Globus pallidus (tissue), 1 donor: ENCODE measurements around the gene API5.
"Not testable (repeated sequence)": the region's sequence is repeated elsewhere in the genome, so short reads cannot be mapped to it uniquely, and the experiment has no call there.

Experiments
- DNase-seq: peaks from one replicate; pipeline ENCODE4 v3.0.0-alpha.2; 2015; ENCODE audit warnings: low spot score

Gene API5

DNA sequence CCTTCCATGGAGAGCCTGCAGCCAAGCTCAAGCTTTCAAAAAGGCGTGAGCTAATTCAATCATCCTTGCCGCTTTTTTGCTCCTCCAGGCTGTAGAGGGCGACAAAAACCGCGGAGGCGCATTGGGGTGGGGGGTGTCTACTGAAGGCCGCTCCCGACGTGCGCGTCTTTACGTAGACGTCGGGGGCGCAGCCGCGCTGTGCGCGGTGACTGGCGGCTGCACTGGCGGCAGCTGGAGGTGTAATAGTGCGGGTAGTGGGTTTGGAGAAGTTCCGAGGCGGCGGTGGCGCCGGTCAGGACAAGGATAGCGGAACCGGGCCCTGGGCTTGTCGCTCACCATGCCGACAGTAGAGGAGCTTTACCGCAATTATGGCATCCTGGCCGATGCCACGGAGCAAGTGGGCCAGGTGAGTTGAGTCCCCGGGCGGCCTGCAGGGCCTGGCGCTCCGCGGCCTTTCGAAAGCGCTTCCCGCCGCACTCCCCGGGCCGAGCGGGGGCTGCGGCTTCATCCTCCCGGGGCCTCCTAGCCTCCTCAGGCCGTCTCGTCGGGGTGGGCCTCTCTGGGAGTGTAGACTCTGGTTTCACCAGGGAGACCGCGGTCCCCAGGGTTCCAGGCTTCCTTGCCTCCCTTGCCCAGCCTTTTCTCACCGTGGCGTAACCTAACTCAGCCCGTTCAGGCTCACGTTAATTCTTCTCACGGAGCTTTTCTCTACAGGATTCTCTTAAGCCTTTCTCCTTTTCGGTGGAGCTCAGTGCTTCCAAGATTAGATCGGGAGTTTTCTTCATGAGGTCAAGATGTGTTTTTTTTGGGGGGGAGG lies at the start of gene API5:
API5 (plus strand) TSS at position 206 of the 817 bp plus-strand sequence; CDS start at position 338, 132 bp downstream.
- peak; percentile 91 for DNase-seq

DNA sequence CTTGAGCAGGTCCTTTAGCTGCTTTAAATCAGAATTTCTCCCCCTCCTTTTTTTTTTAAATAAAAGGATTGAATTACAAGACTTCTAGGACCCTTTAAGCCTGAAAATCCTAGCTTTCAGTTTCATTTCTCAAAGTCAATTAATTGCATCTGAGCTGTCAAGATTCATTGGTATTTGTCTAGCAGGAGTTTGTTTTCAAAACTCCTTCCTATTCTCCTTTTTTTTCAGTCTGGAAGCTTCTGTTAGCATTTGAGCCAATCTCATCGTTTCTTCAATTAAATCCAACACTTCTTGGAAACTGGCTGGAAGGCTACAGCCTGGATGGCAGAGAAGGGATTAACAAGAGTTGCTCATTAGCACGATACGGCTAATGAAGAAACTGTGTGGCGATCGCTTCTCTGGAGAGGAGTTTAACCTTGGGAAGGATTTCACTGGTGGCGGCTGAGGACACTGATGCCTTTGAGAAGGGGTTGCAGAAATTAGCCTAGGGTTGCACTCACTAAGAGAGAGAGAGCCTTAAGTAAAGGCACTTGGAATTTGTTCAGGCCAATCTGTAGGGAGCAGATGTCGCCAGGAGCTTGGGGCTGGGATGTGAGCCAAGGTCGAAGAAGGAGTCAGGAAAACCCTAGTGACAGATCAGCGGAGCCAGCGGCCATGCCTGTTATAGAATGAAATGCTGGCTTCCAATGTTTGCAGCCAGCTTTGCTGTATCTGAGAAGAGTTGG lies 43.8 kb upstream of the API5 start:
- DNase-seq, result peak; percentile 36

DNA sequence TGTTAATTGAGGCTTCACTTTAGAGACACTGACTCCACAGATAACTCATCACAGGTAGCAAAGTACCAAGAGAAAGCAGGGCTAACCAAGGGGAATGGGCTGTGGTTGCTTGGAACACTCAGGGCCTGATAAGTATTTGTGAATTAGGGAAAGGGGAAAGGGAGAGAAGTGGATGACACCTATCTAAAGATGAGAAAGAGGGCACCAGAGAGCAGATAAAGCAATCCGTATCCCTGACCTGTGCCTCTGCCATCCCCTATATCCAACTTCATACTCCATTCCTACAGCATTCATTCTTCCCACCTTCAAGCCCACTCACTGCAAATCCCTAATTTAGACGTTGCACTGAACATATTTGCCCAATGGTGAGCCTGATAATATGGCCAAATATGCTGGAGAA lies 43.0 kb upstream of the API5 start:
- no peak for DNase-seq

DNA sequence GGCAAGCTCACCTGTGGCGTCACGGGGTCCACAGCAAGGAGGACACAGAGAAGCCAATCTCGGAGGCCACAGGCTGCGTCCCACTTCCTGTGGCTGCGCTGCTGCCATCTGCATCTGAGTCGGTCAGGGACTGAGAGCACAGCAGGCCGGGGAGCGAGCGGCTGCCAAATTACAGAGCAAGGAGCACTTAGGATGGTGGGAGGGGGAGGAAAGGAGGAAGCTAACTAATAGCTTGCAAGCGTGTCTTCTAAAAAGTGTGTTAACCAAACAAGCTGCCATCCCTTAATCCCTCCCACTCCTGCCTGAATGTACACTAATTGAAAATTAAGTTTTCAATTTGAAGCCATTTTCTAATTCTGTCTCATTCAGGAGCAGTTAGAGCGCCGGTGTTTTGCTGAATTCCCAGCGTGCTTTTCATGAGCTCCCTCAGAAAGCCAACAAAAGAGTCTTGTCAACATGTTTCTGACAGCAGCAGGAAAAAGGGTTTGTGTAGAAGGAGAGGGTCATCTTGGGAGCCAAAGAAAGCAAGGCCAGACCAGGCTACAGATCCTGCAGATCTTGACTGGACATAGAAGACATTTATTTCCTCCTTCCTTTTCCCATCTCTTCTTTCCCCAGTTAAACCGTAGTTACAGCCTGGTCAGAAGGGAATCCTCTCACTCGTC lies 42.4 kb upstream of the API5 start:
- DNase-seq, result no peak

DNA sequence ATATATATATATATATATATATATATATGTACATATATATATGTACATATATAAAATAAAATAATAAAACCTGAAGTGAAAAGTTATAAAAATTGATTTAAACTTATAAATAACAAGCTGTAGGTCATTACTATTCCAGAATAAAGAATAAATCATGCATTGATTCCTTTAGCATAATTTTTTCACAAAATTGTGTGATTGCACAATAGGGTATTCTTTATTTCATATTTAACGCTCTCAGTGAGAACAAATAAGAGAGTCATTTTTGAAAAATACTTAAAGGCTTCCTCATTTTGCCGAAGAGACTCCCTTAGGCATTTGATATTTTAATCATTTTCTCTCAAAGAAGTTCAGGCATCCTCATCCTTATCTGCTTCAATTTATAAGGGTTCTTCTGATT lies 41.3 kb upstream of the API5 start:
- no peak for DNase-seq

DNA sequence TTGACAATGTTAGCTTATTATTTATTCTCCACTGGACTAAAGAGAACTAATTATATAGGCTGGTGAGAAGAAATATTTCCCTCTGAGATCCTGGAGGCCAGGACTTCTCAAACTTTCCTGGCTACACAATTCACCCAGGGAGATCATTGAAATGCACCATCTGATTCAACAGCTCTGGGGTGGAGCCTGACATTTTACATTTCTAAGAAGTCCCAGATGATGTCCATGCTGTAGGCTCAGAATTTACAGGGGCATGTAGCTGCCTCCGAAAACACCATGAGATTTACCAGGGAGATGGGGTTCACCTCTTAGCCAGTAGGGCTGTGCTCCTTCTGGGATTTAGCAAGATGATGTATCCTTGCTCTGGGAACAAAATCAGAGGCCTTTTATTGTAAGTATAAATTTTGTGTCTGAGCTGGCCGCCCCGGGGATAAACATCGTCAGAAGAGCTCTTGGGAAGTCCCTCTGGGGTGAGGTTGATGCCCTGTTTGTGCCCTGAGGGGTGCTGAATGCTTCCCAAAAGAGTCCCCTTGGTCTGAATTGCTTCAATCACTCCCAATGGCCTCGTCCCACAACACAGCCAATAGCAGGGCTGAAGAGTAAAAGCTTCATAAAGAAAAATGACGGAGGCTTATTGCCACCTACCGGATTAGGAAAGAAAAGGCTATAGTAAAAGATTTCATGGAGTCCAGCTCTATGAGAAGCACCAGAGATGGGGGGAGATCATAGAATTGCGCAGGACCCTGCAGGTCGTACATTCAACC lies 33.4 kb upstream of the API5 start:
- no peak for DNase-seq

DNA sequence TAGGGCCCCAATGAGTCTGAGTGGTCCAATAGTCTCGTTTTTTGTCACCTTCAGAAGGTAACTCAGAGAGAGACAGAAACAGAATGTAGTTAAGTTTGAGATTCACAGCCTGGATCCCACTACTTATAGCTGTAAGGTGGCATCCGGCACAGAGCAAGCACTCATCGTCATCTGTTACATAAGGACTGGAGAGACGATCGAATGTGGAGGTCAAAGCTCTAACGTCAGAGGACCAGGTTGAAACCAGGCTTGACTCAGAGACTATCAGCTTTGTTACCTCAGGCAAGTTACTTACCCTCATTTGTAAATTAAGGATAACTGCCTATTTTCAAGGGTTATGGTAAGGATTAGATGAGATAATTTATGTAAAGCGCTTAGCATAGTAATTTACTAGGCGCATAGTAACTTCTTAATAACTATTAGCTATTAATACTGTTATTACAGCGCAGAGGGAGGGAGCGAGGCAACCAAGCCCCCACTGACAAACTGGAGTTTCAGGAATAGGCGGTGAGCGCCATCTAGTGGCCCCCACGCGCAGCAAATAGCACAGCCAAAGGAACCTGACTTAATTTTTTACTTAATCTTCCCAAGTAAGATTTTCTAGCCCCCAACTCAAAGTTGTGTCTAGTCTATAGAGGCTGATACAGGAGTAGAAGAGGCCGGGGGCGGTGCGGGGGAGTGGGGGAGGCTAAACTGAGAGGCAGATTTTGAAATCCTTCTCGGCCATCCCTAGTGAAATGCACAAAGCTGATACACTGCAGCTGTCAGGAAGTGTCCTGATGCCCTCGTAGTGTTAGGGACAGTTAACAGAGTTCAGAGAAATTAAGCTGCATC lies 29.0 kb upstream of the API5 start:
- no peak for DNase-seq

DNA sequence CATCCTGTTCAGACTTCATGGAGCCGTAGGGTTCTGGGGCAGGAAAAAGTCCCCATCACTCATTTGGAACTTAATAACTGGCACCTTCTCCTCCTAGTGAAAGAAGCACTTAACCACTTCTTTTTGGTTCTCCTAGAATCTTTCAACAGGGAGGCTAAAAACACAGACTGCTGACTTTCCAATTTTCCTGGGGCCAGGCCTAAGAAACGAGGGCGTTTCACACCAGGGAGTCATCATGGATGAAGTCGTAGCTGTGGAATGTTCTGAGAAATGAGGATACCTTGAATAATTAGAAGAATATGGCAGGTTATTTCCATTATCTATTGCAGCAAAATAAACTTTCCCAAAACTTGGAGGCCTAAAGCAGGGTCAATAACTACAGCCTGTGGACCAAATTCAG lies 26.0 kb upstream of the API5 start:
- DNase-seq, result no peak

DNA sequence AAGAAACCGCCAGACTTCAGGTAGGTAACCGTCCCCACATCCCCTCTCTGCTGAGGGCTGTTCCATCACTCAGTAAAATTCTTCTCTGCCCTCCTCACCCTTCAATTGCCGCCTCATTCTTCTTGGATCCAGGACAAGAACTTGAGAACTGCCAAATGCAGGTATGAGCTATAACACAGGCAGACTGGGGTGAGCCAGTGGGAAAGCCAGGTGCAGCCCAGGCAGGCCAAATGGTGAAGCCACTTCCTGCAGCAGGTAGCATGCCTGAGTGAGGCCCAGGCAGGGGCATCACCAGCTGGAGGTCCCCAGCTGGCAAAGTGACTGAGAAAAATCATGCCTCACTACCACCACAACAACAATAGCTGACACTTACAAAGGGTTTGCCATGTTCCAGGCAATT lies 22.4 kb upstream of the API5 start:
- DNase-seq, result no peak

DNA sequence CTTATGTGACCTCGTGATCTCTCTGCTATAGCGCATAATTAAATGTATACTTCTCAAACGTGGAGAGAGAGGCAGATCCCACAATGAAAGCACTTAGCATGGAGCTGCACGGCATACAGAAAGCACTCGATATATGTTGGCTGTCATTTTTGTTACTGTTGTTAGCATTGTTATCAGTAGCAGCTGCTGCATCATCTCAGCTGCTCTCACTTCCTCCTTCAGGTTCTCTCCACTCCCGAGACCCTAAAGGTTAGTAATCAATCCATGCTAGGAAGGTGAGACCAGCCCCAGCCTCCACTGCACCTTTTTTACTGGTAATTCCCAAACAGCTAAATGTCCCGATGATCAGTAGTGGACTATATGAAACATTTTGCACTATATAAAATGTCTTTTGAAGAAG lies 13.4 kb upstream of the API5 start:
- DNase-seq, result no peak

DNA sequence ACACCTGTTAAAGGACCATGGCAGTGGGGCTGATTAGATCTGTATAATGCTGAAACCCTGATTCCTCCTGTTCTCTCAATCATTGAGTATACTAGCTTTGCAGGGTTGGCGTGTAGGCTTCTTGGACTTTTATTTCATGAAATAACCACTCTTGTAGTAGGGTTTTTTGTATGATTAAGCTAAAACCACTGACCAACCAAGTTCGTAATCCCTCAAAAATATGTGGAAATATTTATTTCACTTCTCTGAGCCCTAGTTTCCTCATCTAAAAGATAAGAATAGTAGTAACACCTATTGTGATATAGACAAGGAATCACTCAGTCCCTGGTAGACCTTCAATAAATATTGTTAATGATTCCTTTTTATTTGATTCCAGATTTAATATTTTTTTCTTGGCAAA lies 4.2 kb downstream of the API5 start:
- DNase-seq, result no peak

DNA sequence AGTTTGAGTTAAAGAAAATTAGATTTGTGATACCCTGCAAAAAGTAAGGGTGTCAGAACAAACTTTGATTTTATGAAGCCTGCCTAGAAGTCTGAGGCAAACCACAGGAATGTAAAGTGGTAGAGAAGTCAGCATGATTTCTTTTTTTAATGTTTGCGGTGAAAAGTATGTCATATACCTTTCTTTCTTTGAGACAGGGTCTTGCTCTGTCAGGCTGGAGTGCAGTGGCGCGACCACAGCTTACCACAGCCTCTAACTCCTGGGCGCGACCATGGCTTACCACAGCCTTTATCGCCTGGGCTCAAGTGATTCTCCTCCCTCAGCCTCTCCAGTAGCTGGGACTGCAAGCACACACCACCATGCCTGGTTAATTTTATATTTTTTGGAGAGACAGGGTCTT lies 4.7 kb downstream of the API5 start:
- no peak for DNase-seq

DNA sequence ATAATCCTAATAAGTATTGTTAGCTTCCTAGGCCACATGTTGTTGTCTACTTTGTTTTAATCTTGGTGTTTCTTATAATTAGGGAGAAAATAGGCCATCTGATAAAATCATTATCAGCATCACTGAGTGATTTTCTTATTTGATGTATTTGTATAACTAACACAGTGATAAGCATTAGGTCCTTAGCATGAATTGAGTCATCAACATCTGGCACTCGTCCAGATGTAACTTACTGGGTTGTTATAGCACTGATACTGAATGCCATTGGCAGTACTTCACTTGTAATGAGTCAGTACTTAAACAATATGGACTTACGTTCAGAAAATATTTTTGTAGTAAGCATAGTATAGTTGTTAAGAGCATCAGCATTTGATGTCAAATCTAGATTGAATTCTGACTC lies 16.2 kb downstream of the API5 start:
- no peak for DNase-seq

DNA sequence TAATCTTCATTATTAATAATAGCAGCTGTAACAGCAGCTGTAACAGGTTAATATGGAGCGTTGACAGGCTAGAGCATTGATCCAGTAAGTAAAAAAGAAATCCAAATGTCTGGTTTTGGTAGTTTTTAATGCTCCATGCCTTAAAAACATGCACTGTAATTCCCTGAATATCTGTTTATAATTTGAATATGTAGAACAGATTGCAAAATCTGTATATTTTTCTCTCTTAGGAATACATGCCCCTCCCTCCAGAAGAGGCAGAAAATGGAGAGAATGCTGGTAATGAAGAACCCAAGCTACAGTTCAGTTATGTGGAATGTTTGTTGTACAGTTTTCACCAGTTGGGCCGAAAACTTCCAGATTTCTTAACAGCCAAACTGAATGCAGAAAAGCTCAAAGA lies 16.7 kb downstream of the API5 start:
- DNase-seq, result no peak

DNA sequence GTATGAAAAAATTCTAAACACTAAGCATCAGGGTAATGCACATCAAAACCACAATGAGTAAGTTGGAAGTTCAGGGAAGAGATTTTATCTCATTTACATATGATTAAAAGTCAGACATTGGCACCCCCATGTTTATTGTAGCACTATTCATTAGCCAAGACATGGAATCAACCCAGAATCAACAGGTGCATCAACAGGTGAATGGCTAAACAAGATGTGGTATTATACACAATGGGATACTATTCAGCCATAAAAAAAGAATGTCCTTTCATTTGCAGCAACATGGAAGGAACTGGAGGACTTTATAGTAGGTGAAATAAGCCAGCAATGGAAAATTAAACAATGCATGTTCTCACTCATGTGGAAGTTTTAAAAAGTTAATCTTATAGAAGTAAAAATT lies 29.4 kb downstream of the API5 start:
- DNase-seq, result no peak

DNA sequence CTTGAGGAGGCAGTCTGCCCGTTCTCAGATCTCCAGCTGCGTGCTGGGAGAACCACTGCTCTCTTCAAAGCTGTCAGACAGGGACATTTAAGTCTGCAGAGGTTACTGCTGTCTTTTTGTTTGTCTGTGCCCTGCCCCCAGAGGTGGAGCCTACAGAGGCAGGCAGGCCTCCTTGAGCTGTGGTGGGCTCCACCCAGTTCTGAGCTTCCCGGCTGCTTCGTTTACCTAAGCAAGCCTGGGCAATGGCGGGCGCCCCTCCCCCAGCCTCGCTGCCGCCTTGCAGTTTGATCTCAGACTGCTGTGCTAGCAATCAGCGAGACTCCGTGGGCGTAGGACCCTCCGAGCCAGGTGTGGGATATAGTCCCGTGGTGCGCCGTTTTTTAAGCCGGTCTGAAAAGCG lies 39.6 kb downstream of the API5 start:
- DNase-seq, result not testable (repeated sequence)

DNA sequence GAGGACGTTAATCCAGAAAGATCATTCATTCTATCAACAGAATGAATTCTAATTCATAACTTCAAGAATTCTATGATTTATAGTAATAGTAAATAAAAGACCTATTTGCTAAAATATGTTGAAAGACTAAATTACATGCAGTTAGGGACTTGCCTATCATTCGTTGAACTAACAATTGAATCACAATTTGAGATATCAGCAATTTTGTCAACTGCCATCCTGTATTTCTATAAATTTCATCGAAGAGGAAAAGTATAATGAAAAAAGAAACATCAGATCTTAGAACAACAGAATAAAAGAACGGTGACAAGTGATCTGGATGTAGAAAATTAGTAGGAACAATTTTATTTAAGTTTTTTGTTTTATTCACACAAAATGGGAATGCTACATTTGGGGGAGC lies 42.5 kb downstream of the API5 start:
- no peak for DNase-seq

DNA sequence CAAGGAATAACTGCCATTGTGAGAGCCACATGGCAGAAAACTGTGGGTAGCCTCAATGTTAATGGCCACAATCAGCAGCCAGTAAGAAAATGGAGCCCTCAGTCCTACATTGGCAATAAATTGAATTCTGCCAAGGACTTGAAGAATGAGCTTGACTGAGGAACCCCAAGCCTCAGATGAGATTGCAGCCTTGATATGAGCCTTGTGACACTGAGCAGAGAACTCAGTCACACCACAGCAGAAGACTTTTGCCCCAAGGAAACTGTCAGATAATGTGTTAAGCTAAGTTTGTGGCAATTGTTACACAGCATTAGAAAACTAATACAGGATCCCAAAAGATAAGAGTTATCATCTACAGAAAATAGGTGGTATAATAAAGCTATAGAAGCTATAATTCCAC lies 44.5 kb downstream of the API5 start:
- DNase-seq, result no peak

DNA sequence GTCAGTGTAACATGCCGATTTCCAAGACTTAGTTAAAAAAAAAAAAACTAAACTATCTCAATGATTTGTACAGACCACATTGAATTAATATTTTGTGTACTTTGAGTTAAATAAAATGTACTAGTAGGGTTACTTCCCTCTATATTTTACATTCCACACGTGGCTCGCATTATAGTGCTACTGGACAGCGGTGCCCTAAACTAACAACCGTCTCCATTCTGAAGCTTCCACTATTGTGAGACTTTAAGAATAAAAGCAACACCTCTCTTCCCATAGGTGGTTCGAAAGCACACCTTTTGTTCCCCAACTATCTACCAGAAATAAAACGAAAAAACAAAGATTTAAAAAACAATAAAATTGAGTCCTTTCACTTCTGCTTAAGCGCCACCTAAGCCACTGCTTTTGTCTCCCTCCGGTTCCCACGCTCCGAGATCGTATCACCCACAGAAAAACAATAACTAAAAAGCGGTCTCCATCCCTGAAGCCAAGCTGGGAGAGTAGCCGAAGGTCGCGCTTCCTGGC lies 46.5 kb downstream of the API5 start:
- DNase-seq, result no peak

DNA sequence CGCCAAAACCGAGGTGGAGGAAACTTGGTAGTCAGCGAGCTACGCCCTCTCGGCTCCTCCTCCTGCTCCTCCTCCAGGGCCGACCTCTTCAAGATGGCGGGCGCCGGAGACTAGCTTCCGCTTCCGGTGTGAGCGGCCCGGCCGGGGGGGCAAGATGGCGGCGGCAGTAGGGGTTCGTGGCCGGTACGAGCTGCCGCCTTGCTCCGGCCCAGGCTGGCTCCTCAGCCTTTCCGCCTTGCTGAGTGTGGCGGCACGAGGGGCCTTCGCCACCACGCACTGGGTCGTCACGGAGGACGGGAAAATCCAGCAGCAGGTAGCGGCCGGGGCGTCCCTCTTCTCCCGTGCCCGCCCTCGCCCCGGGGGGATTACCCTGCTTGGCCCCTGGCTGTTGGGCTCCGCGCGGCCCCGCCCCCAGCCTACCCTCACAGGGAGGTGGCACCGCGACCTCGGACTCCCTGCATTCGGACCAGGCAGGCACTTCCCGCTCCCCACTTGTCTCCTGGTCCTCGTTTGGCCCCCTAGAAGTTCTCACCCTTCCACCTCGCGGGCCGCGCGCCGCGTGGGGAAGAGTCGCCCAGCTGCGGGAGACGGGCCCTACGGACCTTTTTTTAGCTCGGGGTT lies 47.1 kb downstream of the API5 start, which contains the start of gene TTC17:
TTC17 (plus strand) TSS at position 120 of the 621 bp plus-strand sequence; CDS start at position 155, 35 bp downstream.
- peak; percentile 89 for DNase-seq

DNA sequence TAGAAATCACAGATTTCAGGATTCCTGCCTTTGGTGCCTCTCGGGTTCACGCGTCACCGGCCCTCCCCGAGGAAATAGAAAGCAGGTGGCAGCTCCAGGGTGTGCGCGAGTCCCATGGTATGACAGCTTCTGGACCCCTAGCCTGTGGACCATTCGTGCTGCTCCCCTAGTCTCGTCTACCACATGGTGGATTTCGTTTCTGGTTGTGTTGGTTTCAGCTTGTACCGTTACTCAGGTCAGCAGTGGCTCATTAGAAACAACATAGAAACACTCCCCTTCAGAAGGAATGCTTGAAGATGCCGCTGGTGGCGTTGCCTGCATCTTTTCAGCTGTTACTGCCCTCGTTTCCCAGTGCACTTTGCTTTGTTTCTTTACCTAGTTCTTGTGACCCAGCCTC lies 47.6 kb downstream of the API5 start:
- DNase-seq, result peak; percentile 2
